Stomach (tissue), 4 donors: ENCODE measurements around the gene AFP.

ENCODE experiments used
- POLR2AphosphoS5 ChIP-seq, 3 donors: sonication (generic); formaldehyde crosslinking; IDR thresholded peaks; one replicate each; pipeline ENCODE4 v1.6.1; 2016; ENCODE audit warnings: antibody characterized with exemption in 3 of 3
- TF ChIP-seq, protein P1 (sequence below), 7 experiments: fragments of 450-650 bp in 4 of 7; fragments of 200-600 bp in 3 of 7; sonication (generic) in 3 of 7; IDR thresholded peaks; one replicate each; pipeline ENCODE4 v1.5.1; 2016 to 2019; ENCODE audit warnings: antibody characterized with exemption in 7 of 7, control low read depth in 2 of 7, mild to moderate bottlenecking in 1 of 7

- TF ChIP-seq, protein P1, sequence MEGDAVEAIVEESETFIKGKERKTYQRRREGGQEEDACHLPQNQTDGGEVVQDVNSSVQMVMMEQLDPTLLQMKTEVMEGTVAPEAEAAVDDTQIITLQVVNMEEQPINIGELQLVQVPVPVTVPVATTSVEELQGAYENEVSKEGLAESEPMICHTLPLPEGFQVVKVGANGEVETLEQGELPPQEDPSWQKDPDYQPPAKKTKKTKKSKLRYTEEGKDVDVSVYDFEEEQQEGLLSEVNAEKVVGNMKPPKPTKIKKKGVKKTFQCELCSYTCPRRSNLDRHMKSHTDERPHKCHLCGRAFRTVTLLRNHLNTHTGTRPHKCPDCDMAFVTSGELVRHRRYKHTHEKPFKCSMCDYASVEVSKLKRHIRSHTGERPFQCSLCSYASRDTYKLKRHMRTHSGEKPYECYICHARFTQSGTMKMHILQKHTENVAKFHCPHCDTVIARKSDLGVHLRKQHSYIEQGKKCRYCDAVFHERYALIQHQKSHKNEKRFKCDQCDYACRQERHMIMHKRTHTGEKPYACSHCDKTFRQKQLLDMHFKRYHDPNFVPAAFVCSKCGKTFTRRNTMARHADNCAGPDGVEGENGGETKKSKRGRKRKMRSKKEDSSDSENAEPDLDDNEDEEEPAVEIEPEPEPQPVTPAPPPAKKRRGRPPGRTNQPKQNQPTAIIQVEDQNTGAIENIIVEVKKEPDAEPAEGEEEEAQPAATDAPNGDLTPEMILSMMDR (IDR thresholded peaks at IDR 0.05) = no peak
- TF ChIP-seq POLR2AphosphoS5 (IDR thresholded peaks at IDR 0.05) = no peak
These were observed 2.9 kb upstream of the AFP start for GRCh38 chr4:73433140-73433539.
